GM12801 (cell line): ENCODE results near the gene NUDT3.

Source experiments
- TF ChIP-seq, protein P1 (sequence below): IDR thresholded peaks from one replicate; pipeline ENCODE4 v1.5.1; 2011; ENCODE audit warnings: control low read depth; ENCODE audit not compliant: insufficient read length; ENCODE audit errors: extremely low read depth

The NUDT3 gene

DNA sequence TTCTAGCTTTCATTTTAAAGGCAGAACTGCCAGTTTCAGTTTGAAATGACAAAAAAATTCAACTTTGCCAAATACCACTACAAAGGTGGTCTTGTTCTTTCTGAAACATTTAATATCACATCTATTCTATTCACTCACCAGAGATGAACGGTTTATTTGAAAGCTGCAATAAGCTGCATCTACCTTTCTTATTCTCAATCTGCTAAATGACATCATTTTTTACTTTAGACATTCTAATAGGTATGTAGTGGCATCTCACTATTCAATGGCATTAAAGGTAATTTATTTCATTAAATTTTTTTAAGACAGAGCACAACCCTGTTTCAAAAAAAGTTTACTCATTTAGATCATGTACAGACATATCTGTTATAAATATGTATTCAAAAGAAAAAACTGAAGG is 77.2 kb downstream of the NUDT3 start:
- TF ChIP-seq, protein P1, sequence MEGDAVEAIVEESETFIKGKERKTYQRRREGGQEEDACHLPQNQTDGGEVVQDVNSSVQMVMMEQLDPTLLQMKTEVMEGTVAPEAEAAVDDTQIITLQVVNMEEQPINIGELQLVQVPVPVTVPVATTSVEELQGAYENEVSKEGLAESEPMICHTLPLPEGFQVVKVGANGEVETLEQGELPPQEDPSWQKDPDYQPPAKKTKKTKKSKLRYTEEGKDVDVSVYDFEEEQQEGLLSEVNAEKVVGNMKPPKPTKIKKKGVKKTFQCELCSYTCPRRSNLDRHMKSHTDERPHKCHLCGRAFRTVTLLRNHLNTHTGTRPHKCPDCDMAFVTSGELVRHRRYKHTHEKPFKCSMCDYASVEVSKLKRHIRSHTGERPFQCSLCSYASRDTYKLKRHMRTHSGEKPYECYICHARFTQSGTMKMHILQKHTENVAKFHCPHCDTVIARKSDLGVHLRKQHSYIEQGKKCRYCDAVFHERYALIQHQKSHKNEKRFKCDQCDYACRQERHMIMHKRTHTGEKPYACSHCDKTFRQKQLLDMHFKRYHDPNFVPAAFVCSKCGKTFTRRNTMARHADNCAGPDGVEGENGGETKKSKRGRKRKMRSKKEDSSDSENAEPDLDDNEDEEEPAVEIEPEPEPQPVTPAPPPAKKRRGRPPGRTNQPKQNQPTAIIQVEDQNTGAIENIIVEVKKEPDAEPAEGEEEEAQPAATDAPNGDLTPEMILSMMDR = no peak

DNA sequence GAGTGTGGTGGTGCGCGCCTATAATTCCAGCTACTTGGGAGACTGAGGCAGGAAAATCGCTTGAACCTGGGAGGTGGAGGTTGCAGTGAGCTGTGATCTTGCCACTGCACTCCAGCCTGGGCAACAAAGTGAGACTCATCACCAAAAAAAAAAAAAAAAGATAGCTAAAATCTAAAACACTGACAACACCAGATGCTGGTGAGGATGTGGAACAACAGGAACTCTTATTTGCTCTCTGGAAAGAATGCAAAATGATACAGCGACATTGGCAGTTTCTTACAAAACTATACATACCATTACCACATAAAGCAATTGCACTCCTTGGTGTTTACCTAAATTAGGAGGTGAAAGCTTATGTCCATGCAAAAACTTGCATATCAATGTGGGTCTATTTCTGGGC is 80.2 kb downstream of the NUDT3 start:
- TF ChIP-seq, protein P1 = no peak

DNA sequence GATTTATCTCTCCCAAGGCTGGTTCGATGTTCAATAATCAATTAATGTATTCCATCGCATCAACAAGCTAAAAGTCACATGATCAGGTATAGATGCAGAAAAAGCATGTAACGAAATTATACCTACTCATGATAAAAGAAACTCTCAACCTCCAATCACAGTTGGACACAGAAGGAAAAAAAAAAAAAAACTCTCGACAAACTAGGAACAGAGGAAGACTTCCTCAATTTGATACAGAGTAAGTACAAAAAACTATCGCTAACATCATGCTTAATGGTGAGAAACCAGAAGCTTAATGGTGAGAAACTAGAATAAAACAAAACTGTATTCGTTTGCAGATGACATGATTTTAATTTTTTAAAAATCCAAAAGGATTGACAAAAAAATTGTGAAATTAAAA is 81.7 kb downstream of the NUDT3 start:
- TF ChIP-seq, protein P1 = no peak

DNA sequence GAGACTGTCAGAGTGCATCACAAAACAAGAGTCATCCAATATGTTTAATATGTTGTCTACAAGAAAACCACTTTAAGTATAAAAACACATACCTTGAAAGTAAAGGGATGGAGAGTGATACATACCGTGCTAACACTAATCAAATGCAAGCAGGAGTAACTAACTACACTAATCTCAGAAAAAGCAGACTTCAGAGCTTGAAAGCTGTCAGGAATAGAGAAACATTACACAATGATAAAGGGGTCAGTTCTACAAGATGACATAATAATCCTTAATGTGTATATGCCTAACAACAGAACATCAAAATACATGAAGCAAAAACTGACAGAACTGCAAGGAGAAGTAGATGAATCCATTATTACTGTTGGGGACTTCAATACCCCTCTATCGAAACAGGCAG is 84.0 kb downstream of the NUDT3 start:
- TF ChIP-seq, protein P1 = no peak

DNA sequence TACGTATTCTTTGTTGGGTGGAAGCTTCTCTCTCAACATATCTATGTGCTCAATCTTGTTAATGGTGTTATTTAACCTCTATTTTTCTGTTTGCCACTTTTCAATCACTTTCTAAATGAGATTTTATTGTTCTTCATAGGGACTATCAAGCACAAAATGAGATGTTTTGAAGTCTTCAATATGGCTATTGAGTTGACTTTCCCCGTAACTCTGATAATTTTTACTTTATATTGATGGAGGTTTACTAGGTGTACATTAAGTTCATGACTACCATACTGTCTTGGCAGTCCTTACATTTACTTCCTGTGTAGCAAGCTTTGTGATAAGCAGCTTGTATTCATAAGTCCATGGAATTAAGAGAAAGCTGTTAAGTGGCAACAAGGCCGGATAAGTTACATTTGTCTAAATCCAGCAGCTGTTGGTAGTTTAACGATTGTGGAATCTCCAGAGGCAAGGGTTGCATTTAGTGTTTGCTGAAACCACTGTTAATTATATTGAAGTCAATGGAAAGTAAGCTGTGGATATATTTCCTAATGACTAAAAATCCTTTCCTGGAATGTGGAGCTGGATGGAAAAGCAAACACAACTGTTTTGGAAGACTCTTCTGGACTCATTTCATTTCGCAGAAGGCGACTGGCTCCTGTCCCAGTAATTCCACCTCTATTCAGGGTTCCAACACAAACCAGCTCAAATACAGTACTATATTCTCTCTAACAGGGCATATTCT is 86.3 kb downstream of the NUDT3 start:
- TF ChIP-seq, protein P1 = no peak

DNA sequence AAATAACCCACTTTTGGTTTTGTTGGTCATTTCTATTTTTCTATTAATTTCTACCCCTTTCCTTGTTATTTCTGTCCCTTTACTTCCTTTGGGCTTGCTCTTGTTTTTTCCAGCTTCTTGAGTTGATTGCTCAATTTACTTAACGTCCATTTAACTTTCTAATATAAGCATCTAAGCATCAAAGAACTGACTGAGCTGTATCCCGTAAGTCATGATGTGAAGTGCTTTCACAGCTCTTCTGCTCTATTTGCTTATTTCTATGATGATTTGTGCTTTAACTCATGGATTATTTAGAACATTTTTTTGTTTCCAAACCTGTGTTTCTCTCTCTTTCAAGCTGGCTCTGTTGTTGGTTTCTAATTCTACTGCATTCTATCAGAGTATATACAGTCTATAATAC is 87.0 kb downstream of the NUDT3 start:
- TF ChIP-seq, protein P1 = no peak

DNA sequence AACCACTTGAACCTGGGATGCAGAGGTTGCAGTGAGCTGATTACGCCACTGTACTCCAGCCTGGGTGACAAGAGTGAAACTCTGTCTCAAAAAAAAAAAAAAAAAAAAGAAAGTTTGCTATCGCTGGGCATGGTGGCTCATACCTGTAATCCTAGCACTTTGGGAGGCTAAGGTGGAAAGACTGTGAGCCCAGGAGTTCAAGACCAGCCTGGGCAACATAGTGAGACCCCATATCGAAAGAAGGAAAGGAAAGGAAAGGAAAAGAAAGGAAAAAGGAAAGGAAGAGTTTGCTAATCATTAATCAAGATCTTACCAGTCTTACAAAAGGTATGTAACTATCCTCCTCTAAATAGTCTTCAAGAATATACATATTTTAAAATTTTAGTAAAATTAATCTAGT is 88.3 kb downstream of the NUDT3 start:
- TF ChIP-seq, protein P1 = no peak
